K562 (cell line): ENCODE results near the gene ITPR1. TPM values are rescaled to one million over a fixed set of nuclear protein-coding genes. Genes with fewer than 3 reads are reported as not detected.

ENCODE experiments used
- AFF1 ChIP-seq, 2 experiments: fragments of 450-650 bp; IDR thresholded peaks; 2 replicates each; pipeline ENCODE4 v1.6.1; 2018; ENCODE audit warnings: mild to moderate bottlenecking in 2 of 2, low read depth in 1 of 2; ENCODE audit not compliant: partially characterized antibody in 2 of 2
- CREB3L1 ChIP-seq: fragments of 450-650 bp; IDR thresholded peaks from 2 replicates; pipeline ENCODE4 v1.6.1; 2014; ENCODE audit warnings: low read depth, mild to moderate bottlenecking, moderate library complexity, borderline replicate concordance
- E4F1 ChIP-seq: fragments of 250-450 bp; sonication (Bioruptor Pico); IDR thresholded peaks from 2 replicates; pipeline ENCODE4 v1.5.0; 2021; ENCODE audit warnings: mild to moderate bottlenecking, borderline replicate concordance
- FOXM1 ChIP-seq, 2 experiments: fragments of 450-650 bp in 1 of 2; sonication (generic) in 1 of 2; formaldehyde crosslinking in 1 of 2; IDR thresholded peaks; 2 replicates each; pipeline versions ENCODE4 v1.6.1 to v1.9.0; 2017 to 2022; ENCODE audit warnings: low read depth in 2 of 2, mild to moderate bottlenecking in 2 of 2, missing genetic modification reagents in 1 of 2, moderate library complexity in 1 of 2
- HIVEP1 ChIP-seq: fragments of 250-450 bp; sonication (Bioruptor Pico); IDR thresholded peaks from 2 replicates; pipeline ENCODE4 v1.4.0; 2020; ENCODE audit warnings: mild to moderate bottlenecking
- MNT ChIP-seq, 2 experiments: fragments of 450-650 bp; conservative IDR thresholded peaks; 2 replicates each; pipeline ENCODE4 v1.6.1; 2017; ENCODE audit warnings: mild to moderate bottlenecking in 2 of 2, moderate library complexity in 2 of 2
- NFYB ChIP-seq: IDR thresholded peaks from 2 replicates; pipeline ENCODE4 v1.6.1; 2011; ENCODE audit warnings: mild to moderate bottlenecking, moderate library complexity; ENCODE audit not compliant: insufficient read length; ENCODE audit errors: extremely low read depth
- SMAD1 ChIP-seq: fragments of 150-350 bp; IDR thresholded peaks from 2 replicates; pipeline ENCODE4 v1.6.1; 2014; ENCODE audit warnings: low read length, low read depth; ENCODE audit not compliant: partially characterized antibody
- SMARCA4 ChIP-seq: fragments of 450-650 bp; IDR thresholded peaks from 2 replicates; pipeline ENCODE4 v1.6.1; 2016
- polyA plus RNA-seq, 8 experiments: library from polyadenylated mRNA; depleted of rRNA in 4 of 8; stranded (reverse) in 5 of 8; unstranded in 3 of 8; fragments of >200 nt; fragmentation: Nextera tagmentation in 2 of 8; fragmentation: Illumina TruSeq in 1 of 8; extraction: Ambion mirVana in 2 of 8; extraction: Trizol in 1 of 8; gene quantifications; 2 replicates each; pipeline versions ENCODE4 v1.2.1 to v1.2.3, GENCODE V29; 2011 to 2014; ENCODE audit warnings: inconsistent platforms in 1 of 8, missing spikeins in 1 of 8
- total RNA-seq, 7 experiments: library from RNA; depleted of rRNA in 6 of 7; stranded (reverse); fragments of >200 nt in 6 of 7; fragmentation: Illumina TruSeq in 2 of 7; extraction: Trizol in 2 of 7; gene quantifications; 2 replicates each; pipeline versions ENCODE4 v1.2.1 to v1.2.3, GENCODE V29; 2011 to 2021; ENCODE audit warnings: low replicate concordance in 1 of 7

ITPR1 gene
- total and polyA plus RNA-seq, 9 of the 15 experiments (the other 6 are each of a cell fraction or from before 2014, with no cell fraction given): 22.4 to 40.0 (median 27.4) TPM

- TF ChIP-seq AFF1 (IDR thresholded peaks at IDR 0.05; ENCODE audit: low read depth in 1 of 2, partially characterized antibody in 2 of 2): peak in 1 of 2 experiments; percentile 43
- TF ChIP-seq SMARCA4: peak; percentile 81
- TF ChIP-seq SMAD1: peak; percentile 70
- no peak; the same call in 1 of the 2 replicates for TF ChIP-seq FOXM1 (IDR thresholded peaks at IDR 0.05; ENCODE audit: low read depth)
- no peak for TF ChIP-seq FOXM1 (CRISPR knock-in tag; IDR thresholded peaks at IDR 0.05; ENCODE audit: low read depth)
- peak; percentile 88; the same call in 1 of the 2 replicates for TF ChIP-seq CREB3L1
- TF ChIP-seq MNT (conservative IDR thresholded peaks at IDR 0.05): peak in 1 of 2 experiments; percentile 57; a peak in 2 of 4 replicates
- no peak for TF ChIP-seq E4F1 (CRISPR knock-in tag)
- TF ChIP-seq HIVEP1: peak; percentile 5; the same call in 1 of the 2 replicates
- TF ChIP-seq NFYB: peak; percentile 54
Measured at GRCh38 chr3:4739289-4740236, 246.4 kb downstream of the ITPR1 start (continued).
